HuH-7.5 (cell line): ENCODE results near the gene PDLIM5.

ENCODE experiments used
- DNase-seq: peaks from one replicate; pipeline ENCODE4 v3.0.0; 2011; ENCODE audit warnings: low spot score

Gene PDLIM5

DNA sequence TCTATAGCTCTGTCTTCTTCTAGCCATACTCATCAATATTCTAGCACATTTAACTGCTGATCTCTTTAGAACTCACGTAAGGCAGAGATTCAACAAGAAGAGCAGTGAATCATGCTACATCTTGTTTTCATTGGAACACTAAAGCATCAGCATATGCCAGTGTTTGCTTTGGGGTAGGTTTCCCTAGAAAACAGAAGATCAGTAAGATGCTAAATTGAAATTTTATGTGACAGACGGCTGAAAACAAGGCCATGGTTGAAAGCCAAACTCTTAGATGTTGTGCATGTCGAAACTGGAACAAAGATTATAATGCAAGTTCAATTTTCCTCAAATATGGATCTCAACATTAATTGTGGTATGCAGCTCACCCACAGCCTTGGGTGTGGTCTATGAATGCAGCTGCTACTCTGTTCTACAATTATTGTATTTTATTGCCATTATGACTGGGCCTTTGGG is 107.6 kb downstream of the PDLIM5 start:
- DNase-seq, result no peak

DNA sequence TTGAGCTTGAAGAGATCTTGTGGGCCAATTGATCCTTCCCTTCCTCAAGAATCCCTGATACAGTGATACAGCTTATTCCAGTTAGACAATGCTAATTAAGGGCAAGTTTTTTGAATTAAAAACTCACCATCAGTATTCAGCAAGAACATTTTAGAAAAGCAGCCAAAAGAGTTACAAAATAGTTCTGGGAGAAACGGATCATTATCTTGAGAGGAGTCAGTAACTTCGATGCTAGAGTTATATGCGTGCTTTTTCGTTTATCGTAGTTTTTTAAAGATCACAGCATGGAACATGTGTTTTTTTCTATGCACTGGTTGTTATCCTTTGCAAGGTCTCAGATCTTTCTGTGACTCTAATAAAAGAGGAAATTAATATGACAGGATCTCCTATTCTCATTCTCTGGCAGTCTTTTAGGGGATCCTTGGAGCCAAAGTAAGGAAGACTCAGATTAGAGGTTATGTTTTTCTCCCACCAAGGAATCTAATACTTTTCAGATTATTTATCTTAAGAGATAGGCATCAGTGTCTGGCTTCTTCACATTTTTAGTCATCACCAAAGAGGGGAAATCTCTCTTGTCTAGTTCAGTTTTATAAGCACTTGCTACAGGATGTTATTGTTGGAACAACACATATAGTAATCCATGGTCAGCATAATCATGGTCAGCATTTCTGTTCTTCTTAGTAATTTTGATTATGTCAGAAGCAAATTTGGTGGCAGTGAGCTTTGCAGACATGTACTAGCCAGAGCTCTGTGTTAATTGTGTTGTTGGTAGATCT is 109.7 kb downstream of the PDLIM5 start:
- DNase-seq, result no peak

DNA sequence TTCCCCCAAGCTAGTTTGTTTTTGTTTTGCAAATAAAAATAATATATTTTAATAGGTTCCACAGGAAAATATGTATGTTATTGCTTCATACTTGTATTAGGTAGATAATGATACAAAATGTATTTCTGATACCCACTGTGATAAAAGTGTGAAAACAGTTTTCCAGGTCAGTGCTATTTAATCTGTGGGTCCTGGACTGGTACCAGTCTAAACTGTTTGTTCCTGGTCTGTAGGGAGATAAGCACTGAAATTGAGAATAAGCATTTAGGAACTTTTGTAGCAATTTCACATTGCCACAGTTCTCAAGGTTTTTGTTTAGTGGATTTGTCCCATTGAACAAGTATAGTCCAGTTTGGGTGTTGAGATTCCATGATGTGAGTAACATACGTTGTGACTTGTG is 110.5 kb downstream of the PDLIM5 start:
- no peak for DNase-seq

DNA sequence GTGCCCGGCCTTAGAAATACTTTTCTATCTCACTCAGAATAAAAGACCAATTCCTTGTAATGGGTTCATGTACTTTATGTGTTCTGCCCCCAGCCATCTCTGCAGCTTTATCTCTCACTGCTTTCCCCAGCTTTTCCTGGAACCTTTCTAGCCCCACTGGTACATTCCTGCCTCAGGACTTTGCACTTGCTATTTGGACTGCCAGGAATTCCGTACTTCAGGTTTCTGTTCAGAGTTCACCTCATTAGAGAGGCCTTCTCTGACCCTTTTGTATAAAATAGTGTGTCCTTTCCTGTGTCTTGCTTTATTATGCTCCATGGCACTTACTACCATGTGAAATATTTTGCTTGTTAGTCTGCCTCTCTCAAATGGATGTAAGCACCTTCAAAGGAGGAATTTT is 112.5 kb downstream of the PDLIM5 start:
- peak; percentile 29 for DNase-seq

DNA sequence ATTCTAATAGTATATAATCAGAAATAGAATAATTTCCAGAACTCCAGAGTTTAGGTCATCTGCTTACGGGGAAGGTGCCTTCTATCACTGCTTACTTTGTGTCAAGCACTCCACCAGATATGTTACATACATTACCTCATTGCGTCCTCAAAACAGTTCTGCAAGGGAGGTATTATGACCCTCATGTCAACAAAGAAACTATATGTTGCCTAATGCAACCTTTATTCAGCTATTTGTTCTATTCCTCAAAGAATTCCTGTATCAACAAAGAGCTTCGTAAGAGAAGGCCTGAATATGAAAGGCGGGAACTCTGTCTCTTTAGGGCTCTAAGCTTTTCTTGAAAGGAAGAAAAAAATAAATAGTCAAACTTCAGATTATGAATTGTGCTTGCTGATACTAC is 114.7 kb downstream of the PDLIM5 start:
- DNase-seq, result peak; percentile 5

DNA sequence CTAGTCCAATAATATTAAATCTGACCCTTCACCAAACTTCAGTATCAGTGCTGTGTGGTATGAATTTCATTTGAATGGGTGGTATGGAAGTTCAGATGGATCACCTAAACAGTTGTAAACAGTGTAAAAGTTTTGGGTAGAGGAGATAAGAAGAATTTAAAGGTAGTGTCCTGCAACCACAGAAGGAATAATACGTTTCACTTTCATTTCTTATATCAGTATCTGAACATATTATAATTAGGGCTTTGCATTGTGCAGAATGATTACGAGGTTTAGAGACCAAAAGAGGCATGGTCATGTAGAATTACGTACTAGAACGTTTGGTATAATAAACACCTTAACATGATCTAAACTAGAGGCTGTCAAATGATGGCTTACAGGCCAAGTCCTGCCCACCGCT is 116.1 kb downstream of the PDLIM5 start:
- DNase-seq, result no peak

DNA sequence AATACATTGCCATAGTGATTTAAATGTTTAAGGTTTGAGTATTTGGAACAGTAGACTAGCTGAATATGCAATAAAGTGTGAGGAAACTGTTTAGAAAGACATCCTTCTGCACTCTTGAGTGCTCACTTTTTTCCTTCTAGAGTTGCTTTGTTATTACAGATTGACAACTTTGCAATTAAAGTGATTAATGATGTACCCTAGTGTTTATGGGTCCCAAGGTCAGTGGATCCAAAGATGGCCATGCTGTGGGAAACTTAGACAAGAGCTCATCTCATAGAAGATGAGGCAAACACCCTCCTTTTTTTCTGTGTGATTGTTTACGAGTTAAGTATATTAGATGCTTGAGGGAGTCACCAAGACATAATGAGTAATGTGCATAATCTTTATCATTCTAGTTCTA is 118.8 kb downstream of the PDLIM5 start:
- no peak for DNase-seq

DNA sequence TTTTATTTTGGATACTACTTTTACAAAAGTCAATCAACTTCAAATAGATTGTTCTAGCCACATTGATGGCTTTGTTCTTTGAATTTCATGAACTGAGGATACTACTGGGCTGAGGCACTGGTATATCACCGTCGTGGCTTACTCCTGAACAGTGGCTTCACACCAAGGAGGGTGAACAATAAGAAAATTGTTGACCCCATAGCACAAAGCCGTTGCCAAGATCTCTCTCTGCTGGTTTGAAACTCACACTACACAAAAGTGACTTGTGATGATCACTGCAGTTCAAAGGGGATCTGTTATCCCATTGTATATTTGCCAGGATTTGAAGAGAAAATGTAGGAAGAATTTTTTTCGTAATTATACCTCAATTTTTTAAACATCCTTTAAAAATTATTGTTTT is 119.6 kb downstream of the PDLIM5 start:
- DNase-seq, result no peak

DNA sequence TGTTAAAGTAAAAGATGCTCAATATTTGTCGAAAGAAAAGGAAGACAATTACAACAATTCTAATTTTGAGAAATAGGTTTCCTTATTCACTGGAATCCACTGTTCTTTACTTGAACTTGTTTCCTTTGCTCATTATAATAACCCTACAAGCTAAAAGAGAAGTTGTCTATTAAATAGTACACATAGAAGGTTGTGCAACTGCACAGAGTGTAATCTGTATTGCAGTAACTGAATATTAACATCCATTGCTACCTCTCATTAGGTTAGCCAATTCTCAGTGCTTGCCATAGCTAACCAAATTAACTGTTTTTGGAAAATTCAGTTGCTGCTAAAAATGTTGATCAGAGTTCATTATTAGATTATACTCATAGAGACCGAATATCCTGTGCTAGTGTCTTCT is 120.0 kb downstream of the PDLIM5 start:
- no peak for DNase-seq

DNA sequence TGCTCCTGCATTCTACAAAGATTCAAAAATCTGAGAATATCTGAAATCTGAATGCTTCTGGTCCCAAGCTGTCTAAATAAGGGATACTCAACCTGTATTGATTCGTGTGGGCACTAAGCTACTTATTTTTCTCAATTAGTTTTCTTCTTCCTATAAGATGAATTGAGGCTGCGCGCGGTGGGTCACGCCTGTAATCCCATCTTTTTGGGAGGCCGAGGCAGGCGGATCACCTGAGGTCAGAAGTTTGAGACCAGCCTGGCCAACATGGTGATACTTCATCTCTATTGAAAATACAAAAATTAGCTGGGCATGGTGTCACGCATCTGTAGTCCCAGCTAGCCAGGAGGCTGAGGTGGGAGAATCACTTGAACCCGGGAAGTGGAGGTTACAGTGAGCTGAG is 122.3 kb downstream of the PDLIM5 start:
- DNase-seq, result no peak

DNA sequence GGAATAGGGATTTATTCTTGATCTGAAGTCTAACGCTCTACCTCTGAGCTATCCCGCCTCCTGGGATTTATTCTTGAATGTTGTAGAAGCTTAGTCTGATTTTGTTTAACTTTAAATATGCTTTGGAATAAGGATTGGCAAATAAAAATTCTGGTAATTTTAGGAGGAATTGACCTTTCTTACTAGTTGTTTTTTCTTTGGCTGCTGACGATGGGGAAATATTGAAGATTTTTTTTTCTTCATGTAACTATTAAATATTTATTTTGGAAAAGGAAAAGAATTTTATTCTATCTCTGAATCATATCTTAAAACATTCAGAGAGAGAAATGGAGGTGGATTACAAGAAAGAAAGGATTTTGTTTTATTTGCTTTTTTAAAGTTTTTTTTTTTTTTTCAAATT is 122.9 kb downstream of the PDLIM5 start:
- DNase-seq, result no peak

DNA sequence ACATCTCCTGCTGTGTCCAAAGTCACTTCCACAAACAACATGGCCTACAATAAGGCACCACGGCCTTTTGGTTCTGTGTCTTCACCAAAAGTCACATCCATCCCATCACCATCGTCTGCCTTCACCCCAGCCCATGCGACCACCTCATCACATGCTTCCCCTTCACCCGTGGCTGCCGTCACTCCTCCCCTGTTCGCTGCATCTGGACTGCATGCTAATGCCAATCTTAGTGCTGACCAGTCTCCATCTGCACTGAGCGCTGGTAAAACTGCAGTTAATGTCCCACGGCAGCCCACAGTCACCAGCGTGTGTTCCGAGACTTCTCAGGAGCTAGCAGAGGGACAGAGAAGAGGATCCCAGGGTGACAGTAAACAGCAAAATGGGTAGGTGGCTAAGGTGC is 123.9 kb downstream of the PDLIM5 start:
- DNase-seq, result no peak

DNA sequence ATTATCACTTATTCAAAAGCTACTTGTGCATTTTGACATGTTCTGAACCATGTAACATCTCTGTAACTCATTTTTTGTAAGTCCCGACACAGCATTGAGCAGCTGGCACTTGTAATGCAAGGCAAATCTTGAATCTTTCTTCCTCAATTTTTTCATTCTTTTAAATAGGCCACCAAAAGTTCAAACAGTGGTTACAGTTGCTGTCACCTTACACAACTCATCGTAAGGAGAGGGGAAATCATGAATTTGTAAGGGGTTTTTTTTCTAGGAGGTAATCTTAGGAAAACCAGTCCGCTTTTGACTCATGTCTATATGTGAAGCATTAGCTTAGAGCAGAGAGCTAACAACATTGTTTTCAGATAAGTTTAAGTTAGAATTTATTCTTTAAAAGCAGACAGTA is 124.5 kb downstream of the PDLIM5 start:
- no peak for DNase-seq

DNA sequence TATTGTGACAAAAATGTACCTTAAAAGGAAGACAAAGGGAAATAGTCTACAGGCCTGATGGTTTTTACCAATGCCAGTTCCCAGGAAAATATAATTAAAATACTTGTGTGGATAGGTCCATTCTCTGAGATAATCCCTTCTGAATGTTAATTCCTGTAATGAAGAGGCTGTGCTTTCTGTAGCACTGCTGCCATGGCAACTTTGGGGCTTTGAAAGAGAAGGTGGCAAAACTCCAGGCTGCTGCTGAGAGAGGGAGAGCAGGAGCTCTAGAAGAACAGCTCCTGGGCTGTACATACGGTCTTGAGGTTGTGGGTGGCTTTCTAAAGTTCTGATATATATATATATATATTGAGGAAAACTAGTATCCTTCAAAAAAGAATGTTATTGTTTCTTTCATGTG is 125.4 kb downstream of the PDLIM5 start:
- no peak for DNase-seq

DNA sequence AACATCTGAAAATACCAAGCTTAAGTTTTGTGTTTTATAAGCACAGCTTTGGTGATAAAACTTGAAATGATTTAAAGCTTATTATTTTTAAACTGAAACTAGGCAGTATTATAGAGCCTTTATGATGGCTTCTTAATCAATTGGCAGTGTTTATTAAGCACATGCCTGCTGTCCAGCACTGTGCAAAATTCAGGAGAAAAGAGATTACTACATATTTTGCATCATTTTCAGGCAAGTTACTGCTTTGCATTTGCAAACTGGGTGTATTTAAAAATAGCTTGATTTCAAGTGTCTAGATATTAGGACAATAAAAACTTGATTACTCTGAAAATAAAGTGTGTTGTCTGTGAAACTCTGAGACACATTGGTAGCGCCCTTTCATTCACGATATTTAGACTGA is 126.5 kb downstream of the PDLIM5 start:
- no peak for DNase-seq

DNA sequence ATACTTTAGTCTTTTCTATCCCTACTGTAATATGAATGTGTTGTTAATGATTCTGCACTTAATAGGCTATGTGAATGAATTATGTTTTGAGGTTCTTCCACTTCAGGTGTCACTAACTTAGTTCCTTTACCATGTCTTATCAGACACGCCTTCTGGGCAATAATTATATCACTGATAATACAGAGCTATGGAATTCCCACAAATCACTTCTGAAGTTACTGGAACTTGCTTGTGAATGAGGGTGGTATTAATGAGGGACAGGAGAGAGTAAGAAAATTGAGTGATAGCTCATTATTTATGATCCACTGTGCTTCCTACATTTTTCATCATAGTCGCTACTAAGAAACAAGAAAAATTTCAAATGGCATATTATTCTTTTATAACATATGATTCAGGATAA is 130.0 kb downstream of the PDLIM5 start:
- no peak for DNase-seq

DNA sequence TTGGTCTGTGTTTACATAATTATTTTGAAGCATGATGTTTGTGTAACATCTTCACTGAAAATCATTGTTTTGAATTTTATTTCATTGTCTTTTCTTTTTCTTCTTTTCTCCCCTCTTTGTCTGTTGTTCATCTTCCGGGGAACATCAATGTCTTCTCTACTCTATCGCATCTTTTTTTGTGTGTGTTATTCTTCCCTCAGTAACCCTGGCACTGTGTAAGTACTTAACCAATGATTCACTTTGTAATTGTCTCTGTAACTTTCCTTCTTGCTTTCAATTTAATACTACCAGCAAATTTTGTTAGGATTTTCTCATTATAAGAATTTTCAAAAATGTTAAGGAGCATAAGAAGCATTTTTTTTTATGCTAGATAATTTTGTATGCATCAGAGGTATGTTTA is 130.8 kb downstream of the PDLIM5 start:
- no peak for DNase-seq

DNA sequence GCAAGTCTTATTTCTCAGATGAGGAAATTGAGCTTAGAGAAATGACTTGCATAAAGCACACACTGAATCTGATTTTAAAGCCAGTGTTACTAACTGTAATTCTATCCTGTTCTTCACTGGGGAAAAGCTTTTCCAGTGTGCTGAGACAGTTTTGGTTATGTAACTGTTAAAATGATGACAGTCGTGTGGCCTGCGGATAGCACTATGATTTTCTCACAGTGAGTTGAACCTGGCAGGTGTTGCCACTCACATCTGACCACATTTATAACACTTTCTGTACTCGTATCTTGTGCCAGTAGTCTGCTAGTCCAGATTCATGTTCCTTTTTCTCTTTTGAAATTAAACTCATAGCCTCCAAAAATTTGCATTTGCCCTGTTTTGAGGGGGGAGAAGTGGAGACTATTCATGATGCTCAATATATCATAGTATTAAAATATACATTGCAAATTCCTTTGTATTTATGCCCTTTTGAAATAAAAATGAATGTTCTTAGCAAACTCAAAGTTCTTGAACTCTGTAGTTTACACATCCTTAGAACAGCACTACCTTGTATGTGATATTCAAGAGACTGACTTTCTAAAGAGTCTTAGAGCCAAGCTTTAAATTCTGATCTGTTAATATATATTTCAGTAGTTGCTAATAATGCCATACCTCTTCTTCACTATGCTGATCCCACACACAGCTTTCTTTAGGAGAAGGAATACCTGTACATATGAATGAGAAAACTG is 132.3 kb downstream of the PDLIM5 start:
- DNase-seq, result no peak

DNA sequence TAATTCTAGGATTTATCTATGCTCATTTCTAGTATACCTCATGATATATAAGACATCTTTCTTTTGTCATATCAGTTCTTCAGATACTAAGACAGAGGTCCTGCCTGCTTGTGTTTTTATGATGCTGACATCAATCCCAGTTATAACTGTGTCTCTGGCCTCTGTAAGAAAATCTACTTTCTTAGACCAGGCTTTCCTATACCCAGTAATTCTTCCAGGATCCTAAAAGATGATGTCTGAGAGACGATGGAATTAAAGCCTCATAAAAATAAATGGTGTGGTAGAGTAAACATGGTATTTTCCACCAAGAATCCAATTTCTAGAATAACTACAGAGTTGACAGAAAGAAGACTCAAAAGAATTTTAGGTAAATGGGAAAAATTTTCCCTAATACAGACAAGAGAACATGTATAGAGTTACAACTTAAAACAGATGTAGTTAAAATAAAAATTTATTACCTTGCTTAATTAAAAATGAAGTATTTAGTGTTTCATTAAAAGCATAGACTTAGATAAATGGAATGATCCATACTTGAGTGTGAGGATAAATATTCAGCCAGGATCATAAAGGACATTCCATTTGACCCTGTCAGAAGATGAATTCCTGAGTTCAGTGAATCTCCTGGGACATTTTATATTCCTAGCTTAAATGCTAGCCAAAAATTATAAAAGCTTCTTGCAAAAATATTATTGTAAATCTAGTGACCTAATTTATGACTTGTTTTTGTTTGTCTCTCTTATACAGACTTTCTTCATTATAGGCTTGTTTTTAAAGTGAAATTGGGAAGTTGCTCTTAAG is 137.4 kb downstream of the PDLIM5 start:
- no peak for DNase-seq

DNA sequence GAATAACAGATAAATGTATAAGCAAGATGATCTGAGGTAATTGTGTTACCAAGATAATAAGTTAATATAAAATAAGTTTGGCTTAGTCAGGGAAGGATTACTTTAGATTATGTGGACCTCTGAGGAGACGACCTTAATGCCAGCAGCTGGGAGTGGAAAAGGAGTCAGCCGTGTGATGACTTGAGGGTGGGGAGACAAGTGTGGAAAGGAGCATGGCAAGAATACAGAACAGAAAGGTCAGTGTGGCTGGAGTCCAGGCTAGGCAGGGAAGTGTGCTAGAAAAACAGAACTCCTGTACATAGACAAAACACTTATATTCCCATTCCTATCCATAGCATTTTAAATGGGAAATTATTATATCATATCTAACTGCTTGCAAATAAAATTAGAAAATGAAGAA is 138.8 kb downstream of the PDLIM5 start:
- no peak for DNase-seq

DNA sequence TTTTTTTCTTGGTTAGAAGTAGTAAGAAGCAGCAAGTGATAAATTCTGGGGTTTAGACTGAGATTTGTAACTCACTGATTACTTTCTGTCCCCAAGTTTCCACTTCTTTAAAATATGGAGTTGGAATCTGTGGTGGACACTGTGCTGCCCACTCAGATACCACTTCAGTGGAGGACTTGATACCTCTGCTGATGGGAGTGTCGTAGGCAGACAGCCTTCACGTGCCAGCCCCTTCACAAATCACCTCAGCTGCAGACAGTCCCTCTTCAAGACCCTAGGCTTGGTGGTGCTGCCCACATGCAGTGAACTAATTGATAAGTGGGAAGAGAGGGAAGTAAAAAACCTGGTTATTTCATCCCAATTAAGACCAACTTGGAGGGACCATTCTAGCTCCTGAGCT is 139.5 kb downstream of the PDLIM5 start:
- DNase-seq, result no peak

DNA sequence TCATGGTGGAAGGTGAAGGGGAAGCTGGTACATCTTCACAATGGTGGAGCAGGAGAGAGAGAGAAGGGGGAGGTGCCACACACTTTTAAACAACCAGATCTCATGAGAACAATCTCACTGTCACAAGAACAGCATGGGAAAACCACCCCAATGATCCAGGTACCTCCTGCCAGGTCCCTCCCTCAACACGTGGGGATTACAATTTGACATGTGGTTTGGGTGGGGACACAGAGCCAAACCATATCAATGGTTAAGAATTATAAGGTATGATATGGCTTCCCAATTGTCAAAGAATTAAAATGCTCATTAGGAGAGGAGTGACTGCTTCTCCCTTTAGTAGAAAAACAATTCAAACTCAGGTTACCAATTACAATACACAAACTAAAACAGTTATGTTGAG is 143.3 kb downstream of the PDLIM5 start:
- no peak for DNase-seq

DNA sequence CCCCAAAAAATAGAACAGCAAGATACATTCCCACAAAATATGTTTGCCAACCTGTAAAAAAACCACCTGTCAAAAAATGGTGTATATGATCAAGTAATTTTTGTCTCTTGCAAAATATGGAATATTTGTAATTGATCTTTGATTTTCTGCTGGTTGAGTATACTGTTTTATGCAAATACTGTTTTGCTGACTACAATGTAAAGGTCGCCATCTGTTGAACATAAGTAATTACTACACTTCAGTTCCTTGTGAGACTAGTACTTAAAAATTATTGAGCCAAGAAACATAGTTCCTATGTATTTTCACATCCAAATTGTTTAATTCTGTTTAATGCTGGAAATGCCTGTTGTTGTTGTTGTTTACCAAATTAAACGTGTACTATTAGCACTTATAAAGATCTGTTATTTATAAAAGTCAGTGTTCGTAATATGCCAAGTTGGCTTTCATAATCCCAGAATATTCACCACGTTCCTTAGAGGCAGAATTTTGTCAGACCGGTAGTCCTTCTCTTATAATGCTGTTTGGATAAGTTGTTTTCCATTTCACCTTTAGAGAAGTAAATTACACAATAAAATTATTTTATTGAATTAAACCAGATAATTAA is 144.2 kb downstream of the PDLIM5 start:
- no peak for DNase-seq
